H1 (cell line): ENCODE data around the gene DTD1. TPM values are rescaled to one million over a fixed set of nuclear protein-coding genes. Genes with fewer than 3 reads are reported as not detected.

Experiments
- CTCF ChIA-PET: fragments of 300-600 bp; sonication (Branson Sonifier 250); formaldehyde crosslinking; loops from one replicate; lab custom pipeline; 2021; ENCODE audit not compliant: partially characterized antibody; lab: Charles Lee
- POLR2A ChIA-PET: fragments of 300-600 bp; sonication (Branson Sonifier 250); formaldehyde crosslinking; loops from one replicate; lab custom pipeline; 2021; ENCODE audit warnings: inconsistent platforms; ENCODE audit not compliant: partially characterized antibody; lab: Charles Lee
- DNase-seq, 2 experiments: peaks; one replicate each; pipeline versions ENCODE4 v3.0.0 to v3.0.0-alpha.2; 2010 to 2022; ENCODE audit warnings: low spot score in 2 of 2, low read depth in 1 of 2, mixed read lengths in 1 of 2
- FAIRE-seq: peaks from 2 replicates; lab custom pipeline; 2011; peaks lifted over from hg19 to GRCh38; lab: Jason Lieb, UNC
- H2AFZ ChIP-seq: 2 replicates; pipeline ENCODE4 v1.8.1; 2012; ENCODE audit warnings: low read length, inconsistent platforms
- H2AK5ac ChIP-seq: 2 replicates; pipeline ENCODE4 v1.6.1; 2013; ENCODE audit warnings: low read depth, low read length
- H2BK120ac ChIP-seq: replicated peaks from 2 replicates; pipeline ENCODE3; 2013; ENCODE audit warnings: low read depth, low read length, inconsistent platforms
- H2BK12ac ChIP-seq: 2 replicates; pipeline ENCODE4 v1.6.1; 2013; ENCODE audit warnings: low read depth, low read length
- H2BK15ac ChIP-seq: 2 replicates; pipeline ENCODE4 v1.6.1; 2013; ENCODE audit warnings: low read length
- H2BK20ac ChIP-seq: 2 replicates; pipeline ENCODE4 v1.6.1; 2013; ENCODE audit warnings: low read length
- H2BK5ac ChIP-seq: 2 replicates; pipeline ENCODE4 v1.6.1; 2013; ENCODE audit warnings: low read depth, low read length
- H3K14ac ChIP-seq: 2 replicates; pipeline ENCODE4 v1.6.1; 2013; ENCODE audit warnings: inconsistent platforms; ENCODE audit not compliant: insufficient read length
- H3K18ac ChIP-seq: 2 replicates; pipeline ENCODE4 v1.6.1; 2013; ENCODE audit warnings: low read length; ENCODE audit errors: extremely low read depth
- H3K23ac ChIP-seq: 2 replicates; pipeline ENCODE4 v1.6.1; 2013; ENCODE audit warnings: inconsistent platforms; ENCODE audit not compliant: insufficient read length
- H3K23me2 ChIP-seq: 2 replicates; pipeline ENCODE4 v1.6.1; 2013; ENCODE audit warnings: low read depth, low read length
- H3K27ac ChIP-seq: 2 replicates; pipeline ENCODE4 v1.6.1; 2011; ENCODE audit warnings: low read depth, low read length, inconsistent platforms
- H3K27me3 ChIP-seq, 4 experiments: replicated peaks in 1 of 4; 1 replicate in 1 of 4; 2 replicates in 3 of 4; pipeline versions ENCODE4 v1.6.1 to v1.8.1; 2011 to 2013; ENCODE audit warnings: low read length in 3 of 4, mild to moderate bottlenecking in 3 of 4, inconsistent platforms in 2 of 4, mixed read lengths in 2 of 4, moderate library complexity in 1 of 4; ENCODE audit not compliant: control insufficient read depth in 3 of 4, insufficient read depth in 3 of 4; ENCODE audit errors: extremely low read depth in 1 of 4
- H3K36me3 ChIP-seq, 4 experiments: 2 replicates each; pipeline versions ENCODE4 v1.6.1 to v1.8.1; 2011 to 2013; ENCODE audit warnings: mild to moderate bottlenecking in 4 of 4, low read length in 3 of 4, moderate library complexity in 2 of 4, control low read depth in 1 of 4, inconsistent platforms in 1 of 4; ENCODE audit not compliant: insufficient read depth in 4 of 4, control insufficient read depth in 2 of 4
- H3K4ac ChIP-seq: replicated peaks from 2 replicates; pipeline ENCODE3; 2013; ENCODE audit warnings: low read length, low read depth, mixed read lengths, inconsistent platforms; ENCODE audit not compliant: insufficient read length
- H3K4me1 ChIP-seq, 4 experiments: replicated peaks in 1 of 4; 1 replicate in 1 of 4; 2 replicates in 3 of 4; pipeline versions ENCODE4 v1.6.1 to v1.8.1; 2011 to 2013; ENCODE audit warnings: low read length in 3 of 4, inconsistent platforms in 2 of 4, mixed read lengths in 1 of 4; ENCODE audit not compliant: insufficient read depth in 4 of 4, control insufficient read depth in 3 of 4
- H3K4me2 ChIP-seq, 2 experiments: 2 replicates each; pipeline versions ENCODE4 v1.6.1 to v1.8.1; 2011 to 2013; ENCODE audit warnings: low read depth in 2 of 2, low read length in 2 of 2, control low read depth in 1 of 2, inconsistent platforms in 1 of 2, mild to moderate bottlenecking in 1 of 2; ENCODE audit not compliant: insufficient read depth in 1 of 2
- H3K4me3 ChIP-seq, 4 experiments: fragments of 200-600, 300-600 bp in 1 of 4; sonication (generic), shearing (Covaris generic), sonication (Bioruptor Twin) in 1 of 4; 2 replicates each; pipeline versions ENCODE4 v1.5.1 to v1.8.1; 2011 to 2016; ENCODE audit warnings: low read length in 4 of 4, low read depth in 3 of 4, control low read depth in 2 of 4, inconsistent platforms in 2 of 4, mild to moderate bottlenecking in 2 of 4, mixed read lengths in 1 of 4, moderate library complexity in 1 of 4; ENCODE audit not compliant: insufficient read depth in 2 of 4; ENCODE audit errors: extremely low read depth in 1 of 4
- H3K56ac ChIP-seq: replicated peaks from 2 replicates; pipeline ENCODE3; 2013; ENCODE audit warnings: low read depth, mild to moderate bottlenecking, mixed read lengths, low read length, inconsistent platforms; ENCODE audit not compliant: insufficient read length
- H3K79me1 ChIP-seq: 2 replicates; pipeline ENCODE4 v1.6.1; 2013; ENCODE audit warnings: low read depth, low read length, control low read depth
- H3K79me2 ChIP-seq, 2 experiments: 2 replicates each; pipeline versions ENCODE4 v1.6.1 to v1.8.1; 2012 to 2013; ENCODE audit warnings: low read length in 2 of 2, mild to moderate bottlenecking in 2 of 2, inconsistent platforms in 1 of 2; ENCODE audit not compliant: insufficient read depth in 2 of 2, control insufficient read depth in 1 of 2
- H3K9ac ChIP-seq, 4 experiments: replicated peaks in 1 of 4; 1 replicate in 1 of 4; 2 replicates in 3 of 4; pipeline versions ENCODE4 v1.6.1 to v1.8.1; 2011 to 2013; ENCODE audit warnings: low read depth in 3 of 4, low read length in 3 of 4, control low read depth in 2 of 4, mild to moderate bottlenecking in 2 of 4, moderate library complexity in 2 of 4, inconsistent platforms in 1 of 4; ENCODE audit errors: extremely low read depth in 1 of 4
- H3K9me3 ChIP-seq, 2 experiments: 2 replicates each; pipeline versions ENCODE4 v1.6.1 to v1.8.1; 2012 to 2013; ENCODE audit warnings: mild to moderate bottlenecking in 2 of 2, moderate library complexity in 2 of 2, control low read depth in 1 of 2, inconsistent platforms in 1 of 2, low read depth in 1 of 2, low read length in 1 of 2, mixed read lengths in 1 of 2; ENCODE audit not compliant: insufficient read depth in 2 of 2
- H4K20me1 ChIP-seq, 2 experiments: replicated peaks in 1 of 2; 2 replicates each; pipeline versions ENCODE3 to v1.8.1; 2011 to 2013; ENCODE audit warnings: inconsistent platforms in 2 of 2, low read length in 2 of 2, mild to moderate bottlenecking in 1 of 2; ENCODE audit not compliant: insufficient read depth in 2 of 2, control insufficient read depth in 1 of 2
- H4K5ac ChIP-seq: 2 replicates; pipeline ENCODE4 v1.6.1; 2013; ENCODE audit warnings: low read length, low read depth, mixed read lengths, inconsistent platforms; ENCODE audit not compliant: insufficient read length
- H4K8ac ChIP-seq: 2 replicates; pipeline ENCODE4 v1.8.0; 2013; ENCODE audit warnings: mild to moderate bottlenecking, moderate library complexity, low read length, inconsistent platforms; ENCODE audit not compliant: insufficient read depth; ENCODE audit errors: extremely low read depth
- H4K91ac ChIP-seq: replicated peaks from 2 replicates; pipeline ENCODE3; 2013; ENCODE audit warnings: low read length, mixed read lengths, inconsistent platforms; ENCODE audit not compliant: insufficient read length
- BACH1 ChIP-seq: IDR thresholded peaks from 2 replicates; pipeline ENCODE4 v1.6.1; 2012; ENCODE audit warnings: low read length, improper control_type of control experiment
- CBX8 ChIP-seq: fragments of 300-800, 300-1000 bp; sonication (generic); IDR thresholded peaks from 2 replicates; pipeline ENCODE4 v1.7.1; 2016; ENCODE audit warnings: low read depth, low read length, borderline replicate concordance
- CEBPB ChIP-seq: IDR thresholded peaks from 2 replicates; pipeline ENCODE4 v1.6.1; 2012; ENCODE audit warnings: low read depth, low read length
- E2F6 ChIP-seq: IDR thresholded peaks from 2 replicates; pipeline ENCODE4 v1.6.1; 2012; ENCODE audit warnings: inconsistent platforms
- EP300 ChIP-seq, 2 experiments: IDR thresholded peaks; 1 replicate in 1 of 2; 2 replicates in 1 of 2; pipeline ENCODE4 v1.6.1; 2011 to 2012; ENCODE audit warnings: low read depth in 2 of 2, low read length in 2 of 2, mild to moderate bottlenecking in 2 of 2, borderline replicate concordance in 1 of 2, inconsistent platforms in 1 of 2, moderate library complexity in 1 of 2
- GTF2F1 ChIP-seq: IDR thresholded peaks from 2 replicates; pipeline ENCODE4 v1.6.1; 2012; ENCODE audit warnings: low read depth, low read length, improper control_type of control experiment, borderline replicate concordance
- KDM5A ChIP-seq: fragments of 200-600 bp; IDR thresholded peaks from 2 replicates; pipeline ENCODE4 v1.7.1; 2012; ENCODE audit warnings: mild to moderate bottlenecking, low read length, inconsistent platforms, mixed read lengths
- RFX5 ChIP-seq: IDR thresholded peaks from 2 replicates; pipeline ENCODE4 v1.6.1; 2011; ENCODE audit warnings: low read depth, low read length, improper control_type of control experiment, borderline replicate concordance
- RNF2 ChIP-seq: fragments of 200-900, 300-1000 bp; sonication (generic); IDR thresholded peaks from 2 replicates; pipeline ENCODE4 v1.7.1; 2016; ENCODE audit warnings: borderline replicate concordance, low read depth, mild to moderate bottlenecking, antibody characterized with exemption, low read length; ENCODE audit not compliant: poor library complexity, severe bottlenecking; ENCODE audit errors: missing control alignments
- SIN3A ChIP-seq, 2 experiments: IDR thresholded peaks in 1 of 2; conservative IDR thresholded peaks in 1 of 2; 2 replicates each; pipeline ENCODE4 v1.6.1; 2011 to 2012; ENCODE audit warnings: low read length in 2 of 2, improper control_type of control experiment in 1 of 2, low read depth in 1 of 2, mild to moderate bottlenecking in 1 of 2
- SP4 ChIP-seq: IDR thresholded peaks from 2 replicates; pipeline ENCODE4 v1.6.1; 2012; ENCODE audit warnings: low read length, inconsistent platforms
- TEAD4 ChIP-seq: IDR thresholded peaks from 2 replicates; pipeline ENCODE4 v1.6.1; 2012; ENCODE audit warnings: low read depth, low read length, inconsistent platforms, mixed read lengths
- polyA plus RNA-seq, 7 experiments: library from polyadenylated mRNA; depleted of rRNA in 3 of 7; stranded (reverse) in 5 of 7; unstranded in 2 of 7; fragments of >200 nt in 5 of 7; fragments of 200-250 nt in 2 of 7; gene quantifications; 1 replicate in 5 of 7; 2 replicates in 1 of 7; 4 replicates in 1 of 7; pipeline versions ENCODE4 v1.2.1 to v1.2.3, GENCODE V29; 2011 to 2013; ENCODE audit warnings: missing spikeins in 2 of 7, mixed read lengths in 2 of 7
- total RNA-seq: library from RNA; stranded (reverse); fragmentation: NEBNext Ultra II Directional; extraction: Animal tissue kit (Norgen Biotek cat#: 25700); gene quantifications from 2 replicates; pipeline ENCODE4 v1.2.1, GENCODE V29; 2021

The DTD1 gene
- total and polyA plus RNA-seq, 2 of the 8 experiments (the other 6 are each of a cell fraction or from before 2014, with no cell fraction given): 49.7 to 66.6 TPM

- Histone ChIP-seq H3K27ac (no peak overlapping the region), H3K18ac (no peak overlapping the region), H3K4me1 (no peaks in the 10 kb centered on the region), H2BK15ac (no peak overlapping the region), H3K23me2 (no peaks in the 10 kb centered on the region), H3K79me2 (no peaks in the 10 kb centered on the region), H3K79me1 (no peaks in the 10 kb centered on the region), H3K27me3 (peaks cover 0 to 15% (median 1%) of the 10 kb centered on the region in 4 experiments; a peak in 4 of 7 replicates), H3K56ac (no peak overlapping the region), H3K4ac (no peak overlapping the region), H2AK5ac (no peak overlapping the region), H4K5ac (no peak overlapping the region), H3K14ac (no peak overlapping the region), H3K23ac (no peak overlapping the region), H4K8ac (no peak overlapping the region), H4K20me1 (no peaks in the 10 kb centered on the region), H3K36me3 (no peaks in the 10 kb centered on the region), H3K4me3 (no peak overlapping the region), H3K9me3 (no peaks in the 10 kb centered on the region; a peak in 1 of 4 replicates), H2BK120ac (no peak overlapping the region), H2AFZ (no peak overlapping the region), H4K91ac (no peak overlapping the region), H2BK20ac (no peak overlapping the region), H2BK12ac (no peak overlapping the region), H3K4me2 (no peak overlapping the region), H2BK5ac (no peak overlapping the region), H3K9ac (no peak overlapping the region)
- TF ChIP-seq TEAD4 (no peak), GTF2F1 (no peak), CBX8 (no peak), SIN3A (conservative IDR thresholded peaks at IDR 0.05 in 1 of 2, IDR thresholded peaks at IDR 0.05 in 1 of 2; ENCODE audit: low read depth in 1 of 2, low read length in 2 of 2) (no peak), E2F6 (no peak), KDM5A (no peak), EP300 (IDR thresholded peaks at IDR 0.05; ENCODE audit: borderline replicate concordance in 1 of 2, low read depth in 2 of 2, low read length in 2 of 2) (no peak), BACH1 (no peak), SP4 (no peak), CEBPB (no peak), RFX5 (no peak), RNF2 (no peak)
- FAIRE-seq (no peak), DNase-seq (no peak)
- CTCF ChIA-PET: interaction anchor here (1.2 kb wide), 1 partner anchor 10 kb away, joined by 3 read pairs; no protein-coding TSS in a partner anchor
- POLR2A ChIA-PET: no interaction called here
Observed at GRCh38 chr20:18788021-18788420, 200.2 kb downstream of the DTD1 start.
